Kidney epithelial cell (primary cell): ENCODE results near the gene ACSF2. TPM values are rescaled to one million over a fixed set of nuclear protein-coding genes. Genes with fewer than 3 reads are reported as not detected.
A peak's percentile ranks its signal among the peaks of the same experiment; 100 is the strongest.

Source experiments
- DNase-seq: peaks from one replicate; pipeline ENCODE4 v3.0.0-alpha.2; 2010; ENCODE audit warnings: low read depth
- H3K27me3 ChIP-seq: 2 replicates; pipeline ENCODE4 v1.6.0; 2011; ENCODE audit warnings: low read length; ENCODE audit not compliant: control insufficient read depth, insufficient read depth
- H3K36me3 ChIP-seq: 2 replicates; pipeline ENCODE4 v1.5.1; 2011; ENCODE audit warnings: low read length; ENCODE audit not compliant: control insufficient read depth, insufficient read depth
- H3K4me3 ChIP-seq: 2 replicates; pipeline ENCODE4 v1.5.1; 2011; ENCODE audit warnings: low read depth, mild to moderate bottlenecking, control low read depth, low read length
- total RNA-seq: library from RNA; depleted of rRNA; stranded (reverse); fragments of >200 nt; gene quantifications from 2 replicates; pipeline ENCODE4 v1.2.3, GENCODE V29; 2015
- TF ChIP-seq, protein P1 (sequence below): IDR thresholded peaks from 2 replicates; pipeline ENCODE4 v1.5.1; 2011; ENCODE audit warnings: mild to moderate bottlenecking, moderate library complexity, low read length, control low read depth, inconsistent platforms; ENCODE audit not compliant: insufficient read depth, poor library complexity, severe bottlenecking

Gene ACSF2
- total RNA-seq, 1 donor from 2014 or later, result 24.8 TPM

DNA sequence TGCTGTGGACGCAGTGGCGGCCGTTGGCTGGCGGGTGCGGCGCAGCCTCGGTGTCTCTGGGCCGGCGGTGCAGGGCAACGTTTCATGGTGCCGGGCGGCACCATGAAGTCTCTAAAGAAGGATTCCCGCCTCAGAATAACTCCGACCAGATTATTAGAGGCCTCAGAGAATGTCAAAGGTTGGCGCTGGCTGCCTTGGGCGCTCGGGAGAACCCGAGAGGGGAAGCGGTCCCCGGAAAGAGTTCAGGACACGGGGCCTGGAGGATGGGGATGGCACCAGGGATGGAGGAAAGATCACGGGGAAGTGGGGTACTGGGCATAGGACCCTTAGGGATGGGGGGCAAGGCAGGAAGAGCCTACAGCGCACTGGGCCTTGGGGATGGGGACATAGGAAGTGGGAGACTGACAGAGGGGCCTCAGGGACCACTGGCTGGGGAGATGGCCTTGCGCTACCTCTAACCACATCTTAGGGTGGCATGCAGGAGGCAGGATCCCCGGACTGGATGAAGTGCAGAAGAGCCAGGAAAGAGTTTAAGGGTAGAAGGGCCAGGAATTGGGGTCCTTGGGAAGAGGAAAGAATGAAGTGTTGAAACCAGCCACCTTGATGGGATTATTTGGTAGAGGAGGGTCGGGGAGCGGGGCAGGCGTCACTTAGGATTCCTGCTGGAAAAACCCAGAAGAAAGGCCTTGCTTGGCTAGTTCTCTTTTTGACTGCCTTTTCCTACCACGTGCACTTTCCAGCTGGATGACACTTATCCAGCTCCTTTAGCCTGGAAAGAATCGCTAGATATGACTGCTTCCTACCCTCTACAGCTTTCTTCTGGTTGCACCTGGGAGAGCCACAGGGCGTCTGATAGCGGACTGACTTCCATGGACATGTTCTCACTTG, 82.8 kb downstream of the ACSF2 start:
- Histone ChIP-seq H3K36me3 (no peaks in the 10 kb centered on the region), H3K27me3 (no peaks in the 10 kb centered on the region), H3K4me3 (peak overlapping the region; percentile 38)
- TF ChIP-seq, protein P1, sequence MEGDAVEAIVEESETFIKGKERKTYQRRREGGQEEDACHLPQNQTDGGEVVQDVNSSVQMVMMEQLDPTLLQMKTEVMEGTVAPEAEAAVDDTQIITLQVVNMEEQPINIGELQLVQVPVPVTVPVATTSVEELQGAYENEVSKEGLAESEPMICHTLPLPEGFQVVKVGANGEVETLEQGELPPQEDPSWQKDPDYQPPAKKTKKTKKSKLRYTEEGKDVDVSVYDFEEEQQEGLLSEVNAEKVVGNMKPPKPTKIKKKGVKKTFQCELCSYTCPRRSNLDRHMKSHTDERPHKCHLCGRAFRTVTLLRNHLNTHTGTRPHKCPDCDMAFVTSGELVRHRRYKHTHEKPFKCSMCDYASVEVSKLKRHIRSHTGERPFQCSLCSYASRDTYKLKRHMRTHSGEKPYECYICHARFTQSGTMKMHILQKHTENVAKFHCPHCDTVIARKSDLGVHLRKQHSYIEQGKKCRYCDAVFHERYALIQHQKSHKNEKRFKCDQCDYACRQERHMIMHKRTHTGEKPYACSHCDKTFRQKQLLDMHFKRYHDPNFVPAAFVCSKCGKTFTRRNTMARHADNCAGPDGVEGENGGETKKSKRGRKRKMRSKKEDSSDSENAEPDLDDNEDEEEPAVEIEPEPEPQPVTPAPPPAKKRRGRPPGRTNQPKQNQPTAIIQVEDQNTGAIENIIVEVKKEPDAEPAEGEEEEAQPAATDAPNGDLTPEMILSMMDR, result no peak
- DNase-seq, result no peak

DNA sequence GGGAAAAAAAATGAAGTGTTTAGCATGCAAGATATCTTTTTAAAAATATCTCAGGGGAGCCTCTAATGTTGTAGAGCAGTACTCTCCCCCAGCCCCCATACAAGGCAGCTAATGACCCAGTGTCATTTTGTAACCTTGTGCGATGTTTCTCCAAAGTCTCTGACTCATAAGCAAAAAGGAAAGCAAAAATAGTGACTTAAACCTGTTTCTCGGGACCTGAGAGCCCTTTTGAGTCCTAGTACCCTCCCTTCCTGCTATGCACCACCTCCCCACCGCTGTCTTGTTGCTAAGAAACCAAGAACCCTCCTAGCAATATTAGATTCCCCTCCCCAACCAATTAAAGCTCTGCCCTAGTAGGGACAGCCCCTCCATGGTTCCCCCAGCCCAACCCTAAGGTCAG, 85.0 kb downstream of the ACSF2 start:
- Histone ChIP-seq H3K27me3 (no peaks in the 10 kb centered on the region), H3K36me3 (no peaks in the 10 kb centered on the region), H3K4me3 (no peak overlapping the region)
- TF ChIP-seq, protein P1, result no peak
- DNase-seq, result no peak

DNA sequence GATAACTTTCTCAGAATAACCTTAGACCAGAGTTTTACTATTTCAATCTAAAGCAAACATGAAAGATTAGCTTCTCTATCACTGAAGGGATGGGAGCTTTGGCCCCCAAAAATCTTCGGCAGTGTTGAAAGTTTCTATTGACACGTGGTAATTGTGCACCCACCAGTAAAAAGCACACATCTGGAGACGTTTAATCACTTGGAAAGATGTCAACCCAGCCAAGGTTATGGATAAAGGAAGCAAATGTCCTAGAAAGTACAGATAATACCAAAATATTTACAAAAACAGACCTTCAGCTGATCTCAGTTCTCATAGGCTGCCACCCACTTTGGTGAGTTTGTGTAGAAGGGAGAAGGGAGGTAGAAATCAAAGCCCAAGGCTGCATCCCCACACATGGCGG, 87.5 kb downstream of the ACSF2 start:
- TF ChIP-seq, protein P1, result no peak
- no peak for DNase-seq
- Histone ChIP-seq H3K4me3 (no peak overlapping the region), H3K27me3 (no peaks in the 10 kb centered on the region), H3K36me3 (no peaks in the 10 kb centered on the region)

DNA sequence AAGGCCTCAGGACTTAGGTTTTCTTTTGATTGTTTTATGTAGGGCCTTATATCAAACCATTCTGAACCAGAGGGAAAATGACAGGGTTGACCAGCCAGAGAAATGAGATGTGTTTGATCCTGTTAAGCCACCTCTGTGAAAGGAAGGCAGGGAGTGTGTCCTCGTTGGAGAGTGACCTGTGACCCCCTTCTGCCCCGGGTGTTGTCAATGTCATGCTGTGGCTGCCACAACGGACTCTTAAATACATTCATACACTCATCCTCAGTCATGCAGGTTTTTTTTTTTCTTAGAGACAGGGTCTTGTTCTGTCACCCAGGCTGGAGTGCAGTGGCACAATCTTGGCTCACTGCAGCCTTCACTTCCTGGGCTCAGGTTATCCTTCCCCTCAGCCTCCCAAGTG, 88.4 kb downstream of the ACSF2 start:
- Histone ChIP-seq H3K4me3 (no peak overlapping the region), H3K36me3 (no peaks in the 10 kb centered on the region), H3K27me3 (no peaks in the 10 kb centered on the region)
- DNase-seq, result no peak
- TF ChIP-seq, protein P1, result no peak

DNA sequence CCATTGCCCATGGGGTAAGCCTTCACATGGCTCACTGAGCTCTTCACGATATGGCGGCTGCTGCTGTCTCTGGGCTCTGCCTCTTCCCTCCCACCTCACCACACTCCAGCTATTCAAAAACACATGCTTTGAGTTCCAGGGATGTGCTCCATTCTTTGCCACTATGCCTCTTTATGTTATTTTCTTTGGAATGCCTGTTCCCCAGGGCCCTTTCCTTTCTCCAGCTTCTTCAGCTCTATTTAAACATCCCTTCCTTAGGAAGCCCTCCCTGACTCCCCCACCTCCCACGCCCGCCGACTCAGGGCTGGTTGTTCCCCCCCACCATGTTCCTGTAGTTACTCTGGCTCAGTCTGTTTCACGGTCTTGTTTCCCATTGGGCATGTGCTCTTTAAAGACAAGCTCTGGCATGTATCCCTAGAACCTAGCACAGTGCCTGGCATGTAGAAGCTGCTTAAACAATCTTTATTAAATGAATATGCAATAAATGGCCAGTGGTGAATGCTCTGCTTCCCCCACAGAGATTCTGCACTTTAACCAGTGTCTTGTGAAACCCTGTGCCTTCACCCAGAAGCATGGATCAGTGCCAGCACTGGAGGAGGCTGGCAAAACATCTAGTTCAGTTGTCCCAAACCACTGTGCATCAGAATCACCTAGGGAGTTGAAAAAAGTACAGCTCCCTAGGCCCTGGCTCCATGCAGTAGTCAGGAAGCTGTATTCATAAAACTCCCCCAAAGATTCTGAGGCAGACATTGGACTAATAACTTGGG, 89.1 kb downstream of the ACSF2 start:
- DNase-seq, result no peak

More for the DNA sequence above, 89.1 kb downstream of the ACSF2 start:
- H3K4me3 ChIP-seq, result no peak overlapping the region
- H3K36me3 ChIP-seq, result no peaks in the 10 kb centered on the region
- TF ChIP-seq, protein P1, result no peak
- no peaks in the 10 kb centered on the region for H3K27me3 ChIP-seq
